H1 (cell line): Measurements from ENCODE around the gene SLC25A47.

Experiments
- BCL11A ChIP-seq, 2 experiments: IDR thresholded peaks; one replicate each; pipeline ENCODE4 v1.6.1; 2011; ENCODE audit warnings: low read depth in 2 of 2, low read length in 2 of 2, mild to moderate bottlenecking in 2 of 2
- CHD2 ChIP-seq: IDR thresholded peaks from 2 replicates; pipeline ENCODE4 v1.6.1; 2012; ENCODE audit warnings: low read length, improper control_type of control experiment
- EP300 ChIP-seq, 2 experiments: IDR thresholded peaks; 1 replicate in 1 of 2; 2 replicates in 1 of 2; pipeline ENCODE4 v1.6.1; 2011 to 2012; ENCODE audit warnings: low read depth in 2 of 2, low read length in 2 of 2, mild to moderate bottlenecking in 2 of 2, borderline replicate concordance in 1 of 2, inconsistent platforms in 1 of 2, moderate library complexity in 1 of 2
- HDAC2 ChIP-seq, 2 experiments: fragments of 300-600 bp in 1 of 2; sonication (generic) in 1 of 2; IDR thresholded peaks; 2 replicates each; pipeline ENCODE4 v1.6.1; 2011 to 2012; ENCODE audit warnings: low read depth in 2 of 2, low read length in 2 of 2, mild to moderate bottlenecking in 2 of 2, moderate library complexity in 2 of 2, borderline replicate concordance in 1 of 2, inconsistent platforms in 1 of 2
- RAD21 ChIP-seq, 2 experiments: IDR thresholded peaks in 1 of 2; conservative IDR thresholded peaks in 1 of 2; 2 replicates each; pipeline ENCODE4 v1.6.1; 2011; ENCODE audit warnings: low read depth in 2 of 2, low read length in 2 of 2, improper control_type of control experiment in 1 of 2, inconsistent platforms in 1 of 2, mild to moderate bottlenecking in 1 of 2, moderate library complexity in 1 of 2
- RFX5 ChIP-seq: IDR thresholded peaks from 2 replicates; pipeline ENCODE4 v1.6.1; 2011; ENCODE audit warnings: low read depth, low read length, improper control_type of control experiment, borderline replicate concordance
- TF ChIP-seq, protein P1 (sequence below), 3 experiments: IDR thresholded peaks; 1 replicate in 2 of 3; 2 replicates in 1 of 3; pipeline versions ENCODE4 v1.5.1 to v1.6.1; 2011; ENCODE audit warnings: low read length in 3 of 3, mild to moderate bottlenecking in 3 of 3, inconsistent platforms in 2 of 3, low read depth in 1 of 3, moderate library complexity in 1 of 3; ENCODE audit not compliant: insufficient read depth in 1 of 3; ENCODE audit errors: control extremely low read depth in 1 of 3
- TF ChIP-seq, protein P2 (sequence below): IDR thresholded peaks from 2 replicates; pipeline ENCODE4 v1.6.1; 2011; ENCODE audit warnings: low read depth, mild to moderate bottlenecking, low read length; ENCODE audit not compliant: insufficient read depth

DNA sequence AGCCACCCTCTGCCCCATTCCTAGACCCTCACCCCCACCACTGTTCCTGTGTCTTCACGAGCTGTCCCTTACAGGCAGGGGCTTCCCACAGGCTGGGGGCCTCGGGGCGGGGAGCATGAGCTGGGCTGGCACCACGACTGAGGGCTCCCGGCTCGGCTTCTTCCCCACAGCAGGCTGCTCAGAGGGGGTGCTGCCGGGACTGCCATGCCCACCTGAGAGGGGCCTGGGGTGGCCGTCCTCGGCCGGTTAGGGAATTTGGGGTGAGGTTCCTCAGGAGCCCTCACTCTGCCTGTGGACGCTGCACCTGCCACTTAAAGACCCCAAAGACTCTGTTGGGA, 6.8 kb downstream of the SLC25A47 start:
- no peak for TF ChIP-seq HDAC2 (IDR thresholded peaks at IDR 0.05; ENCODE audit: borderline replicate concordance in 1 of 2, low read depth in 2 of 2, low read length in 2 of 2)
- no peak for TF ChIP-seq RAD21 (IDR thresholded peaks at IDR 0.05 in 1 of 2, conservative IDR thresholded peaks at IDR 0.05 in 1 of 2; ENCODE audit: low read depth in 2 of 2, low read length in 2 of 2)
- TF ChIP-seq RFX5 = no peak
- TF ChIP-seq, protein P1, sequence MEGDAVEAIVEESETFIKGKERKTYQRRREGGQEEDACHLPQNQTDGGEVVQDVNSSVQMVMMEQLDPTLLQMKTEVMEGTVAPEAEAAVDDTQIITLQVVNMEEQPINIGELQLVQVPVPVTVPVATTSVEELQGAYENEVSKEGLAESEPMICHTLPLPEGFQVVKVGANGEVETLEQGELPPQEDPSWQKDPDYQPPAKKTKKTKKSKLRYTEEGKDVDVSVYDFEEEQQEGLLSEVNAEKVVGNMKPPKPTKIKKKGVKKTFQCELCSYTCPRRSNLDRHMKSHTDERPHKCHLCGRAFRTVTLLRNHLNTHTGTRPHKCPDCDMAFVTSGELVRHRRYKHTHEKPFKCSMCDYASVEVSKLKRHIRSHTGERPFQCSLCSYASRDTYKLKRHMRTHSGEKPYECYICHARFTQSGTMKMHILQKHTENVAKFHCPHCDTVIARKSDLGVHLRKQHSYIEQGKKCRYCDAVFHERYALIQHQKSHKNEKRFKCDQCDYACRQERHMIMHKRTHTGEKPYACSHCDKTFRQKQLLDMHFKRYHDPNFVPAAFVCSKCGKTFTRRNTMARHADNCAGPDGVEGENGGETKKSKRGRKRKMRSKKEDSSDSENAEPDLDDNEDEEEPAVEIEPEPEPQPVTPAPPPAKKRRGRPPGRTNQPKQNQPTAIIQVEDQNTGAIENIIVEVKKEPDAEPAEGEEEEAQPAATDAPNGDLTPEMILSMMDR (IDR thresholded peaks at IDR 0.05; ENCODE audit: control extremely low read depth in 1 of 3, insufficient read depth in 1 of 3, low read depth in 1 of 3, low read length in 3 of 3) = no peak
- TF ChIP-seq, protein P2, sequence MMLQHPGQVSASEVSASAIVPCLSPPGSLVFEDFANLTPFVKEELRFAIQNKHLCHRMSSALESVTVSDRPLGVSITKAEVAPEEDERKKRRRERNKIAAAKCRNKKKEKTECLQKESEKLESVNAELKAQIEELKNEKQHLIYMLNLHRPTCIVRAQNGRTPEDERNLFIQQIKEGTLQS = no peak
- no peak for TF ChIP-seq CHD2
- no peak for TF ChIP-seq EP300 (IDR thresholded peaks at IDR 0.05; ENCODE audit: borderline replicate concordance in 1 of 2, low read depth in 2 of 2, low read length in 2 of 2)
- no peak for TF ChIP-seq BCL11A (IDR thresholded peaks at IDR 0.05; ENCODE audit: low read depth in 2 of 2, low read length in 2 of 2)
